GM23338 (cell line): ENCODE measurements around the gene BLTP3B.

Experiments used
- EZH2 ChIP-seq: fragments of 200-600 bp; sonication (generic); IDR thresholded peaks from one replicate; pipeline ENCODE4 v1.8.0; 2017; ENCODE audit warnings: antibody characterized with exemption, mild to moderate bottlenecking, low read depth; ENCODE audit not compliant: unreplicated experiment
- POLR2AphosphoS5 ChIP-seq: IDR thresholded peaks from 2 replicates; pipeline ENCODE4 v1.6.1; 2016; ENCODE audit warnings: antibody characterized with exemption, low read depth
- TF ChIP-seq, protein P1 (sequence below), 2 experiments: fragments of 200-600 bp in 1 of 2; sonication (generic) in 1 of 2; conservative IDR thresholded peaks; 2 replicates each; pipeline versions ENCODE4 v1.5.1 to v1.6.1; 2016 to 2017; ENCODE audit warnings: antibody characterized with exemption in 2 of 2, low read depth in 2 of 2, mild to moderate bottlenecking in 2 of 2, moderate library complexity in 1 of 2

DNA sequence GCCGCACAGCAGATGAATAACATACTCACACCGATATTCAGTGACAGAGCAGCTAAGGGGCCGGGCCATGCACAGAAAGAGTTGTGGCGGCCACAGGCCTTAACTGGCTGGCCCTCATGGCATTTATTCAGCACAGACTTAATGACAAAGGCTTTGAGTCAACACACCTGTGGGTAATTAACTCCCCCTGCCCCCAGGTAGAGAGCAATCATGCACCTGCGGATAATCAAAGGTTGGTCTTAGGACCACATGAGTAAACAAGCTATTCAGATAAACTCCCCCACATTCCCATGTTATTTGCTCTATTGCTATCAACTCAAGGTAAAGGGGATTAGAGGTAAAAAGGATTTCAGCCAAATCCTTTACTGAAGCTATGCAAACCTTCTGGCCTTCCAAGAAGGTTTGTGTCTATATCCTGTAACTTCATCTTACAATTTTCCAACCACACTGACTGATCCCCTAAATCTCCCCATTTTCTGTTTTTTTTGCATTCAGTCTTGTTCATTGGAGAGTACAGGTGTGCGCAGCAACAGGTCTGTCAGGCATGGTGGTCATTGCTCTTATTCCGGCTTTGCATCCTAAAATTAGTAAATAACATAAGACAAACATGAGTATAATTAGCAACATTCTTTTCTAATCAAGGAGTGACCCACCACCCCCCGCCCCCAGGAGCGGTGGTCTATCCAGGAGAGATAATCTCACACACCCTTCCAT is 16.9 kb upstream of the BLTP3B start:
- TF ChIP-seq POLR2AphosphoS5 (no peak), EZH2 (no peak)
- TF ChIP-seq, protein P1, sequence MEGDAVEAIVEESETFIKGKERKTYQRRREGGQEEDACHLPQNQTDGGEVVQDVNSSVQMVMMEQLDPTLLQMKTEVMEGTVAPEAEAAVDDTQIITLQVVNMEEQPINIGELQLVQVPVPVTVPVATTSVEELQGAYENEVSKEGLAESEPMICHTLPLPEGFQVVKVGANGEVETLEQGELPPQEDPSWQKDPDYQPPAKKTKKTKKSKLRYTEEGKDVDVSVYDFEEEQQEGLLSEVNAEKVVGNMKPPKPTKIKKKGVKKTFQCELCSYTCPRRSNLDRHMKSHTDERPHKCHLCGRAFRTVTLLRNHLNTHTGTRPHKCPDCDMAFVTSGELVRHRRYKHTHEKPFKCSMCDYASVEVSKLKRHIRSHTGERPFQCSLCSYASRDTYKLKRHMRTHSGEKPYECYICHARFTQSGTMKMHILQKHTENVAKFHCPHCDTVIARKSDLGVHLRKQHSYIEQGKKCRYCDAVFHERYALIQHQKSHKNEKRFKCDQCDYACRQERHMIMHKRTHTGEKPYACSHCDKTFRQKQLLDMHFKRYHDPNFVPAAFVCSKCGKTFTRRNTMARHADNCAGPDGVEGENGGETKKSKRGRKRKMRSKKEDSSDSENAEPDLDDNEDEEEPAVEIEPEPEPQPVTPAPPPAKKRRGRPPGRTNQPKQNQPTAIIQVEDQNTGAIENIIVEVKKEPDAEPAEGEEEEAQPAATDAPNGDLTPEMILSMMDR (conservative IDR thresholded peaks at IDR 0.05; ENCODE audit: low read depth in 2 of 2): no peak
